Common myeloid progenitor, CD34-positive (primary cell): ENCODE data around the gene PKHD1.

Experiments used
- CTCF ChIA-PET: fragments of 350-600 bp; sonication (Branson Sonifier 250); formaldehyde crosslinking; loops from one replicate; lab custom pipeline; 2021; ENCODE audit warnings: antibody characterized with exemption; lab: Charles Lee
- POLR2A ChIA-PET: fragments of 350-600 bp; sonication (Branson Sonifier 250); formaldehyde crosslinking; loops from one replicate; lab custom pipeline; 2021; ENCODE audit warnings: antibody characterized with exemption; lab: Charles Lee
- DNase-seq, 3 donors: peaks; one replicate each; pipeline versions ENCODE4 v3.0.0 to v3.0.0-alpha.2; 2013
- H3K27ac ChIP-seq, 2 experiments: 1 replicate in 1 of 2; 2 replicates in 1 of 2; pipeline ENCODE4 v1.7.0; 2013; ENCODE audit warnings: inconsistent platforms in 2 of 2, low read length in 2 of 2, mild to moderate bottlenecking in 2 of 2, low read depth in 1 of 2, moderate library complexity in 1 of 2; ENCODE audit not compliant: severe bottlenecking in 2 of 2, insufficient read depth in 1 of 2, poor library complexity in 1 of 2
- H3K27me3 ChIP-seq, 5 experiments: replicated peaks in 2 of 5; 1 replicate in 3 of 5; 2 replicates in 2 of 5; pipeline versions ENCODE4 v1.6.1 to v1.7.0; 2013; ENCODE audit warnings: low read length in 4 of 5, mild to moderate bottlenecking in 2 of 5, moderate library complexity in 2 of 5, inconsistent platforms in 1 of 5; ENCODE audit not compliant: insufficient read depth in 5 of 5, control insufficient read depth in 4 of 5
- H3K36me3 ChIP-seq, 4 experiments: 1 replicate in 2 of 4; 2 replicates in 2 of 4; pipeline versions ENCODE4 v1.6.1 to v1.7.0; 2013; ENCODE audit warnings: low read length in 3 of 4, control low read depth in 1 of 4, mild to moderate bottlenecking in 1 of 4; ENCODE audit not compliant: control insufficient read depth in 4 of 4, insufficient read depth in 4 of 4
- H3K4me1 ChIP-seq, 4 experiments: 1 replicate in 3 of 4; 2 replicates in 1 of 4; pipeline versions ENCODE4 v1.6.1 to v1.7.1; 2013; ENCODE audit warnings: low read length in 3 of 4, mild to moderate bottlenecking in 3 of 4, control low read depth in 1 of 4, inconsistent platforms in 1 of 4, moderate library complexity in 1 of 4; ENCODE audit not compliant: control insufficient read depth in 4 of 4, insufficient read depth in 4 of 4; ENCODE audit errors: control extremely low read depth in 1 of 4
- H3K4me3 ChIP-seq, 7 experiments: 1 replicate in 4 of 7; 2 replicates in 3 of 7; pipeline versions ENCODE4 v1.5.1 to v1.7.0; 2013; ENCODE audit warnings: mild to moderate bottlenecking in 7 of 7, low read length in 6 of 7, moderate library complexity in 6 of 7, inconsistent platforms in 2 of 7, low read depth in 2 of 7, control low read depth in 1 of 7; ENCODE audit not compliant: insufficient read depth in 4 of 7, control insufficient read depth in 1 of 7; ENCODE audit errors: extremely low read depth in 1 of 7
- H3K9me3 ChIP-seq, 5 experiments: 1 replicate in 4 of 5; 2 replicates in 1 of 5; pipeline versions ENCODE4 v1.6.1 to v1.7.1; 2013; ENCODE audit warnings: low read length in 4 of 5, mild to moderate bottlenecking in 2 of 5, inconsistent platforms in 1 of 5, low read depth in 1 of 5, moderate library complexity in 1 of 5; ENCODE audit not compliant: control insufficient read depth in 4 of 5, insufficient read depth in 2 of 5; ENCODE audit errors: control extremely low read depth in 1 of 5
- WGBS: methylation state at CpG from one replicate; pipeline ENCODE4 v1.1.5; 2013; ENCODE audit not compliant: insufficient coverage; 5-methylcytosine and 5-hydroxymethylcytosine counted together

The PKHD1 gene

DNA sequence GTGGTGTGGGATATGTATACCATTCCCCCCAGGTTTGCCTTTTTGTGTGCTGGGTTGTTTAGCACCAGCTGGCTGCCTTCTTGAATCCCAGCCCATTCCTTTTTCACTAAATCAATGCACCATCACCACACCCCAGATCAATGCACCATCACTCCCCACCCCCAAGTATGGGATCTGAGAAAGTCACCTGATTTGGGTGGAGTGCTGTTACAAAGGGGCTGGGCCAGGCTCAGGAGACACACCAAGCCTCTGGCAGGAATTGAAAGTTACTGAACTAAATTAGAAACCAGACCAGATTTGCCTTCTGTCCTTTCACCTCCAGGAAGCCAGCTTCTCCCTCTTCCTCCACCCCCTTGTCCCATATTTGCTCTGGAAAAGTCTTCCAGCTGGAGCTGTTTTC lies 19.6 kb upstream of the PKHD1 start:
- POLR2A ChIA-PET, result no interaction called here
- no peak overlapping the region for H3K27ac ChIP-seq
- H3K4me3 ChIP-seq, result no peak overlapping the region
- H3K4me1 ChIP-seq, result no peaks in the 10 kb centered on the region
- H3K27me3 ChIP-seq, result peaks cover 0 to 3% (median 0%) of the 10 kb centered on the region in 5 experiments
- no peak for DNase-seq
- H3K36me3 ChIP-seq, result no peaks in the 10 kb centered on the region
- CTCF ChIA-PET, result interaction anchor here (0.7 kb wide), 1 partner anchor 23 kb away, joined by 3 read pairs; no protein-coding TSS in a partner anchor
- no peaks in the 10 kb centered on the region for H3K9me3 ChIP-seq

DNA sequence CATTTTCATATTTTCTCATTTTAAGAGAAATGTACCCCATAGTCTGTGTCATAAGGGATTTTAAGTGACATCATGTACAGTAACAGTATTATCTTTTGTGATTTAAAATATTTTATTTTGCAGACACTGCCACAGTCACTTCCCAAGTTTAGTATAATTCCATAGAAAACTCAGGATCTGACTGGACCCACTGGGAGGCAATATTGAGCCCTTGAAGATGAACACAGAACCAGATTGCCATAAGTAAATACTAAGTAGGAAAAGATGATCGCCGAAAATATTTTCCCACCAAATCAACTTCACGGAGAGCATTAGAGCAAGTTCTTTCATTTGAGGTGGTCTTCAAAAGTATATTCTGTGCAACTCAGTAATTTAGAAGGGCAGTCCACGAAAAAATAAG lies 17.6 kb upstream of the PKHD1 start:
- peaks cover 0 to 3% (median 0%) of the 10 kb centered on the region in 5 experiments for H3K27me3 ChIP-seq
- no peak overlapping the region for H3K4me3 ChIP-seq
- POLR2A ChIA-PET, result no interaction called here
- WGBS, result 100% methylated on average over 1 of the region's 4 CpGs
- H3K27ac ChIP-seq, result no peak overlapping the region
- no peaks in the 10 kb centered on the region for H3K4me1 ChIP-seq
- no peaks in the 10 kb centered on the region for H3K9me3 ChIP-seq
- no peak for DNase-seq
- CTCF ChIA-PET, result no interaction called here
- H3K36me3 ChIP-seq, result no peaks in the 10 kb centered on the region

DNA sequence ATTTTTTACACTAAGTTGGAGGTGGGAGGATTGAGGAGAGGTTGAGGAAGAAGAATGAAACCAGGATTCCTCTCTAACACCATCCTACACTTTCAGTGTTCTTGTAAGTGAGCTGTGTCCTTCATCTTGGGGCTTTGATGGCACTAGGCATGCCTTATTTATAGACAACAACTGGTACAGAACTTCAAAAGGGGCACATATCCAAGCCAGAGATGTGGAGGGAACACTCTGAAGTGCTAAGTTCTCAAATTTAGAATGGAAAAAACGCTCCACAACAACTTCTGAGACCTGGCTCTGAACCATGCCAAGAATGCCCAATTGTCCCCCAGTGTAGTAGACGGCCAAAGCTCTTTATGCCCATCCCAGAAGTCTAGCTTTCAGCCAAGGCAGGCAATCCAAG lies 16.2 kb upstream of the PKHD1 start:
- CTCF ChIA-PET, result interaction anchor here (2.2 kb wide), 1 partner anchor 160 kb away, joined by 6 read pairs; no protein-coding TSS in a partner anchor
- H3K27ac ChIP-seq, result no peak overlapping the region
- WGBS, result 100% methylated on average over 2 of the region's 2 CpGs

GRCh38 chr6:52102405-52102804 lies 15.0 kb upstream of the PKHD1 start:
- Histone ChIP-seq H3K27ac (no peak overlapping the region), H3K36me3 (no peaks in the 10 kb centered on the region), H3K27me3 (peaks cover 0 to 3% (median 0%) of the 10 kb centered on the region in 5 experiments), H3K9me3 (no peaks in the 10 kb centered on the region), H3K4me1 (no peaks in the 10 kb centered on the region), H3K4me3 (no peak overlapping the region)
- DNase-seq, result no peak
- POLR2A ChIA-PET, result no interaction called here
- 88% methylated on average over 1 of the region's 1 CpG for WGBS
- CTCF ChIA-PET, result interaction anchor here (2.2 kb wide), 1 partner anchor 161 kb away, joined by 6 read pairs; no protein-coding TSS in a partner anchor

More for the DNA sequence above, 16.2 kb upstream of the PKHD1 start:
- H3K27me3 ChIP-seq, result peaks cover 0 to 3% (median 0%) of the 10 kb centered on the region in 5 experiments
- POLR2A ChIA-PET, result no interaction called here
- H3K9me3 ChIP-seq, result no peaks in the 10 kb centered on the region
- H3K4me3 ChIP-seq, result no peak overlapping the region
- DNase-seq, result no peak
- H3K4me1 ChIP-seq, result no peaks in the 10 kb centered on the region
- H3K36me3 ChIP-seq, result no peaks in the 10 kb centered on the region

DNA sequence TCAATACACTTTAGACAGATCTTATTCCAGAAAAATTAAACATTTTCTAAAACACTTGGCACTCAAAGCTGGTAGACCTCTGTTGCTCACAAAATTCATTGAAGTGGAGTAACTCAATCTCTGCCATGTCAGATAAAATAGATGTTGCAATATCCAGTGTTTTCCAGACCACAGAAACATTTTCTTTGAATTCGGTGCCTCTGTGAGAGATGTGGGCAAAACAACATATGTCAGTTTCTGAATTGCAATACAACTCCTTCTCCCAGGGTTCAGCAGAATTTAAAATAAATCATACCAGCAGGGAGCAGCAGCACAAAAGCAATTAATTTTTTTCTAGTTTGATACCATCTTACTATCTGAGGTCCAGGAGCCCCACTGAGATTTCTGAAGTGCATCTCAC lies 11.3 kb upstream of the PKHD1 start:
- H3K4me3 ChIP-seq, result no peak overlapping the region
- H3K4me1 ChIP-seq, result no peaks in the 10 kb centered on the region
- POLR2A ChIA-PET, result no interaction called here
- H3K9me3 ChIP-seq, result no peaks in the 10 kb centered on the region
- peak in 2 of 3 donors; percentile 21 to 53 for DNase-seq
- no peaks in the 10 kb centered on the region for H3K27me3 ChIP-seq
- WGBS, result no CpG with 5 or more reads among the region's 1 CpG
- H3K27ac ChIP-seq, result no peak overlapping the region
- no peaks in the 10 kb centered on the region for H3K36me3 ChIP-seq
- CTCF ChIA-PET, result interaction anchor here (0.9 to 6.2 kb wide), 9 partner anchors 49 to 291 kb away, joined by 3 to 47 read pairs (median 3); no protein-coding TSS in a partner anchor

DNA sequence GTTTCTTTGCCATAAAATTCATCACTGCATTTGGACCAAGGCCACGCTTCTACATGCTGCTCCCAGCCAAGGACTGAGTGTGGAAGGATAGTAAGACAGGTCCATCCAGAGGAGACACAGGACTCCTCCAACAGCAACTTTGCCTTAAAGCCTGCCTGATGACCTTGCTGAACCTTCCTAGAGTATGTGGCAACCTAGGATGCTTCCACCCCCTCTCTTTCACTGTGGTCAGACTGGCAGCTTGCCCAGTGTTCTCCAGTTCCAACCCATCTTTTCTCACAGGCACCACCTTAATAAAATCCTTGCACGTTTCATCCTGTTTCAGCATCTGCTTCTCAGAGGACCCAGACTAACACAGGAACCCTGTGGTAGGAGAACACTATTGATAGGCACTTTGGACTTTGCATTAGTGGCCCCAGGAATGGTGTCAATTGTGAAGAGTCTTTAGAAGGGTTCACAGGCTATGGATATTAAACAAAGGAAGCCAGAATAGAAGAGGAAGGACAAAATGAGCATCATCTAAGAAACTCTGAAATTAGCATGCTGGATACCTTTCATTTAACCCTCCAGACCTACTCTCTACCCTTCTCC lies 2.4 kb upstream of the PKHD1 start:
- Histone ChIP-seq H3K4me3 (no peak overlapping the region), H3K27me3 (no peaks in the 10 kb centered on the region), H3K36me3 (no peaks in the 10 kb centered on the region), H3K9me3 (peaks cover 0 to 2% (median 0%) of the 10 kb centered on the region in 5 experiments), H3K4me1 (peaks cover 0 to 4% (median 0%) of the 10 kb centered on the region in 4 experiments), H3K27ac (no peak overlapping the region)
- DNase-seq, result peak in 2 of 3 donors; percentile 32 to 34
- POLR2A ChIA-PET, result no interaction called here
- WGBS, result 100% methylated on average over 1 of the region's 2 CpGs
- CTCF ChIA-PET, result interaction anchor here (1.0 kb wide), 2 partner anchors 26 to 66 kb away, joined by 3 read pairs; no protein-coding TSS in a partner anchor

GRCh38 chr6:52086741-52087140 lies 672 bp downstream of the PKHD1 start:
- peaks cover 0 to 2% (median 0%) of the 10 kb centered on the region in 5 experiments for H3K9me3 ChIP-seq
- H3K4me1 ChIP-seq, result peaks cover 0 to 4% (median 0%) of the 10 kb centered on the region in 4 experiments
- ChIA-PET POLR2A (no interaction called here), CTCF (no interaction called here)
- no peaks in the 10 kb centered on the region for H3K27me3 ChIP-seq
- H3K4me3 ChIP-seq, result no peak overlapping the region
- no peak for DNase-seq
- 93% methylated on average over 1 of the region's 5 CpGs for WGBS
- no peak overlapping the region for H3K27ac ChIP-seq
- H3K36me3 ChIP-seq, result no peaks in the 10 kb centered on the region
